Activated B cell treated with CpG ODN at 0.5 μM for 24 hours (primary cell): ENCODE measurements around the gene LDLRAP1. TPM values are rescaled to one million over a fixed set of nuclear protein-coding genes. Genes with fewer than 3 reads are reported as not detected.

Experiments used
- ATAC-seq: fragments of 200-7000 bp; cut with Tn5 transposase; one replicate; pipeline ENCODE4 v1.10.0; 2021; ENCODE audit warnings: low read depth, mild to moderate bottlenecking, moderate library complexity
- CTCF ChIA-PET: fragments of 350-600 bp; sonication (Branson Sonifier 250); formaldehyde crosslinking; loops from one replicate; lab custom pipeline; 2021; ENCODE audit warnings: antibody characterized with exemption; lab: Charles Lee
- POLR2A ChIA-PET: fragments of 350-600 bp; sonication (Branson Sonifier 250); formaldehyde crosslinking; loops from one replicate; lab custom pipeline; 2021; ENCODE audit warnings: antibody characterized with exemption; lab: Charles Lee
- DNase-seq: peaks from one replicate; pipeline ENCODE4 v3.0.0; 2022
- H3K27ac Mint-ChIP-seq: one replicate; pipeline ENCODE4 v1.8.0; 2020; ENCODE audit warnings: mixed read lengths
- H3K27me3 Mint-ChIP-seq: one replicate; pipeline ENCODE4 v1.8.0; 2021; ENCODE audit warnings: mixed read lengths
- H3K36me3 Mint-ChIP-seq: one replicate; pipeline ENCODE4 v1.8.0; 2021; ENCODE audit warnings: low read depth, mixed read lengths
- H3K4me1 Mint-ChIP-seq: one replicate; pipeline ENCODE4 v1.8.0; 2021; ENCODE audit warnings: mixed read lengths
- H3K4me3 Mint-ChIP-seq: one replicate; pipeline ENCODE4 v1.8.0; 2020; ENCODE audit warnings: mild to moderate bottlenecking, mixed read lengths
- H3K9me3 Mint-ChIP-seq: one replicate; pipeline ENCODE4 v1.8.0; 2020; ENCODE audit warnings: mixed read lengths
- intact Hi-C: fragments of 100-400 bp; cut with micrococcal nuclease; formaldehyde crosslinking; loops from one replicate; pipeline ENCODE4 v1.15.1; 2024
- total RNA-seq: library from RNA; stranded (reverse); gene quantifications from 2 replicates; pipeline ENCODE4 v1.2.3, GENCODE V29; 2022
- TF ChIP-seq, protein P1 (sequence below): fragments of 200-600 bp; IDR thresholded peaks from one replicate; pipeline ENCODE4 v1.8.0; 2022; ENCODE audit warnings: antibody characterized with exemption, mild to moderate bottlenecking

Gene LDLRAP1
- total RNA-seq, 1 donor from 2014 or later: 10.8 TPM

DNA sequence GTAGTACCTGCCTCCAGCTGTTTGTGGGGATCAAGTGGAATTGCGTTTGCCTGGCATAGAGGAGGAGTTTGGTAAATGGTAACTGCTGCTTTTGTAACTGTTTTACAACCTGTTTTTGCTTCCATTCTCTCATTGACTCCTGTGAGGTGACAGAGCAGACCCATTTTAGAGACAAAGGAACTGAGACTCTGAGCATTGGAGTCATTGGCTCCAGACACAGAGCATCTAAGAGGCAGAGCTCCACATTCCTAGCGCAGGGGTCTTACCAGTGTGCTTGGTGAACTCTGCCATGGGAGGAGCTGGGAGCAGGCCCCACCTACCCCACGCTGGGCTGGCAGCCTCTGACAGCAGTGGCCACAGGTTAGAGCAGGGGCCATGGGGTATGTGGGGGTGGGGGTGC lies 2.4 kb downstream of the LDLRAP1 start:
- Mint-ChIP-seq H3K4me3 (peak overlapping the region; percentile 25), H3K9me3 (no peaks in the 10 kb centered on the region), H3K4me1 (peaks cover 57% of the 10 kb centered on the region), H3K36me3 (no peaks in the 10 kb centered on the region), H3K27me3 (peaks cover 1% of the 10 kb centered on the region), H3K27ac (no peak overlapping the region)
- no peak for ATAC-seq
- TF ChIP-seq, protein P1, sequence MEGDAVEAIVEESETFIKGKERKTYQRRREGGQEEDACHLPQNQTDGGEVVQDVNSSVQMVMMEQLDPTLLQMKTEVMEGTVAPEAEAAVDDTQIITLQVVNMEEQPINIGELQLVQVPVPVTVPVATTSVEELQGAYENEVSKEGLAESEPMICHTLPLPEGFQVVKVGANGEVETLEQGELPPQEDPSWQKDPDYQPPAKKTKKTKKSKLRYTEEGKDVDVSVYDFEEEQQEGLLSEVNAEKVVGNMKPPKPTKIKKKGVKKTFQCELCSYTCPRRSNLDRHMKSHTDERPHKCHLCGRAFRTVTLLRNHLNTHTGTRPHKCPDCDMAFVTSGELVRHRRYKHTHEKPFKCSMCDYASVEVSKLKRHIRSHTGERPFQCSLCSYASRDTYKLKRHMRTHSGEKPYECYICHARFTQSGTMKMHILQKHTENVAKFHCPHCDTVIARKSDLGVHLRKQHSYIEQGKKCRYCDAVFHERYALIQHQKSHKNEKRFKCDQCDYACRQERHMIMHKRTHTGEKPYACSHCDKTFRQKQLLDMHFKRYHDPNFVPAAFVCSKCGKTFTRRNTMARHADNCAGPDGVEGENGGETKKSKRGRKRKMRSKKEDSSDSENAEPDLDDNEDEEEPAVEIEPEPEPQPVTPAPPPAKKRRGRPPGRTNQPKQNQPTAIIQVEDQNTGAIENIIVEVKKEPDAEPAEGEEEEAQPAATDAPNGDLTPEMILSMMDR: no peak
- ChIA-PET POLR2A (no interaction called here), CTCF (no interaction called here)
- intact Hi-C loops: no loop called here
- DNase-seq: no peak

DNA sequence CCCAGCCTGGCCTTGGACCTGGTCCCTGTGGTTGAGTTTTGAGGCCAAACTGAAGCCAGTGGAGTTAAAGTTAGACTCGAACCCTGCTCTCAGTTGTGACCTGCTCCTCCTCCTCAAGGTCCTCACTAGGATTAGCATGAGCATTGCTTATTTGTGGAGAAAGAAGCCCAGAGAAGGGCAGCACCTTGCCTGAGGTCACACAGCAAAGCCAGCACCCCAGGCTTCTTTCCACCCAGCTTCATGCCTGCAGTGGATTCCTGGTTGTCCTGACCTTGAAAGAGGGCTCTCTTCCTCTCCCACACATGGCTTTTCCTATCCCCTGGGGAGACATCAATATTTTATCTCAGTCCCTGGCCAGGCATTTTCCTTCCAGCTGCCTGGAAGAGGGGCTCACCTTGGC lies 2.8 kb downstream of the LDLRAP1 start:
- no peak for ATAC-seq
- peaks cover 1% of the 10 kb centered on the region for H3K27me3 Mint-ChIP-seq
- CTCF ChIA-PET: no interaction called here
- TF ChIP-seq, protein P1: no peak
- no peaks in the 10 kb centered on the region for H3K36me3 Mint-ChIP-seq
- no peaks in the 10 kb centered on the region for H3K9me3 Mint-ChIP-seq
- DNase-seq: no peak
- peaks cover 62% of the 10 kb centered on the region for H3K4me1 Mint-ChIP-seq
- intact Hi-C loops: no loop called here
- no peak overlapping the region for H3K4me3 Mint-ChIP-seq
- H3K27ac Mint-ChIP-seq: no peak overlapping the region
- POLR2A ChIA-PET: no interaction called here

DNA sequence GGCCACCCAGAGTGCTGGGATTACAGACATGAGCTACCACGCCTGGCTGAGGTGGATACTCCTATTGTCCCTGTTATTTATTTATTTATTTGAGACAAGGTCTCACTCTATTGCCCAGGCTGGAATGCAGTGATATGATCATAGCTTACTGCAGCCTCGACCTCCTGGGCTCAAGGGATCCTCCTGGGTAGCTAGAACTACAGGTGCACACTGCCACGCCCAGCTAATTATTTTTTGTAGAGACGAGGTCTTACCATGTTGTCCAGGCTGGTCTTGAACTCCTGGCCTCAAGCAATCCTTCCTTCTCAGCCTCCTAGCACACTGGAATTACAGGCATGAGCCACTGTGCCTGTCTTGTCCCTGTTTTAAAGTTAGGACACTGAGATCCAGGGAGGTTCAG lies 5.2 kb downstream of the LDLRAP1 start:
- Mint-ChIP-seq H3K27ac (peak overlapping the region; percentile 92), H3K9me3 (no peaks in the 10 kb centered on the region), H3K4me1 (peaks cover 63% of the 10 kb centered on the region), H3K4me3 (no peak overlapping the region), H3K36me3 (no peaks in the 10 kb centered on the region), H3K27me3 (no peaks in the 10 kb centered on the region)
- intact Hi-C loops: loop anchor here (2.0 kb wide), 1 partner anchor 66 kb away; no protein-coding TSS in a partner anchor
- no peak for DNase-seq
- TF ChIP-seq, protein P1: no peak
- POLR2A ChIA-PET: interaction anchor here (0.7 to 1.3 kb wide), 3 partner anchors 70 to 271 kb away, joined by 3 to 5 read pairs (median 3); partner anchors contain the start of genes MACO1 and MTFR1L
- ATAC-seq: no peak
- CTCF ChIA-PET: interaction anchor here (1.3 kb wide), 1 partner anchor 25 kb away, joined by 3 read pairs; no protein-coding TSS in a partner anchor

DNA sequence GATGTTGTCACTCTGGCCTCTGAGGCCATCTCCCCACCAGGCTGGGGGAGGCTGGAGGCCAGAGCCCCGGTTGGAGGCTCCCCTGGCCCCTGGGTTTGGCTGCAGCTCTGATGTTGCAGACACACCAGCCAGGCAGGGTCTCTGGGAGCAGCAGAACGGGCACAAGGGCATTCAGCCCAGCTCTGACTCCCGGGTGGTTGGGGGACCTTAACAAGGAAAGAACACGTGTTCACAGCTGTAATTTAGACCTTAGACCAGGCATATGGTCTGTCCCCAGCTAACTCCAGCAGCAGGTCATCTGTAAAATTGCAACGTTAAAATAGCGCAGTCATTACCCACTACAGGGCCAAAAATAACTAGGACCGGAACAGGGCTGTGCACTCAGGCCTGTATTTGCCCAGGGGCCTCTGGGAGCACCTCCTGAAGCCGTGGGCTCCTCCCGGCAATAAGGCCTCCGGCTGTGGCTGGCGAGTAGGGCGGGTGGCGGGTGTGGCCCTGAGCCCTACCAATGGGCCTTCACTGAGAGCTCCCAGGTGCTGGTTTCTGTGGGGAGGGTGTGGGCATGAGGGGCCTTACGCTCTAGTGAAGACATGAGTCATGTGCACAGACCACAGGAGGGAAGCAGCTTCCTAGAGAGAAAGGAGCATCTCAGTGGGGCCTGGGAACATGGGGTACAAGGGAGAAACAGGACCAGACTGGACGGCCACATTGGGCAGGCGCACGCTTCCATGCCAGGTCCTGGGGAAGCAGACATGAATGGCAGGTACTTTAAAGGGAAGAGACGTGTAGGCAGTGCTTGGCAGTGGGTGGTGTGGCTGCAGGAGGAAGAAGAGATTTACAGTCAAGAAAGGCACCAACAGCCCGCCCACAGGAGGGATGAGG lies 6.1 kb downstream of the LDLRAP1 start:
- peaks cover 1% of the 10 kb centered on the region for H3K36me3 Mint-ChIP-seq
- H3K27me3 Mint-ChIP-seq: no peaks in the 10 kb centered on the region
- intact Hi-C loops: loop anchor here (1.0 to 2.0 kb wide), 3 partner anchors 13 to 65 kb away; no protein-coding TSS in a partner anchor
- DNase-seq: peak; percentile 68
- peak overlapping the region; percentile 92 for H3K27ac Mint-ChIP-seq
- peak; percentile 99 for ATAC-seq
- ChIA-PET CTCF (interaction anchor here (0.6 to 1.3 kb wide), 4 partner anchors 15 to 29 kb away, joined by 3 to 5 read pairs (median 3); no protein-coding TSS in a partner anchor), POLR2A (interaction anchor here (0.6 to 1.7 kb wide), 8 partner anchors 10 to 1858 kb away, joined by 3 to 7 read pairs (median 3); partner anchors contain the start of genes MACO1, MTFR1L and SELENON)
- TF ChIP-seq, protein P1: no peak
- peak overlapping the region; percentile 78 for H3K4me3 Mint-ChIP-seq
- H3K4me1 Mint-ChIP-seq: peaks cover 64% of the 10 kb centered on the region
- H3K9me3 Mint-ChIP-seq: no peaks in the 10 kb centered on the region

DNA sequence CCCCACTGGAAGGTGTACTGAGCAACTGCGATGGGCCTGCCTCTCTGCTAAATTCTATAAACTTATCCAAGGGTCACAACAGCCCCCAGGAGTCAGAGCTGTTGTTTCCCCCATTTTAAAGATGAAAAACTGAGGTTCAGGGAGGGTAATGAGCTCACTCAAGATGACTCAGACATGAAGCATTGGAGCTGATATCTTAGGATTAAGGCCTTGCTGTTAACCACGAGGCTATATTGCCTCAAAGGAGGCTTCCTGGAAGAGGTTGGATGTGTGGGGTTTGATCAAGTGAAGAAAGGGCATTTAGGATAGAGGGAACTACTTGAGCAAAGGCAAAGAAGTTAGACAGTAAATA lies 6.7 kb downstream of the LDLRAP1 start:
- no peaks in the 10 kb centered on the region for H3K9me3 Mint-ChIP-seq
- intact Hi-C loops: loop anchor here (1.0 kb wide), 1 partner anchor 27 kb away; no protein-coding TSS in a partner anchor
- CTCF ChIA-PET: interaction anchor here (0.8 to 1.3 kb wide), 4 partner anchors 22 to 260 kb away, joined by 3 to 5 read pairs (median 4); no protein-coding TSS in a partner anchor
- no peaks in the 10 kb centered on the region for H3K27me3 Mint-ChIP-seq
- peak overlapping the region; percentile 92 for H3K27ac Mint-ChIP-seq
- ATAC-seq: no peak
- peaks cover 59% of the 10 kb centered on the region for H3K4me1 Mint-ChIP-seq
- peaks cover 1% of the 10 kb centered on the region for H3K36me3 Mint-ChIP-seq
- POLR2A ChIA-PET: interaction anchor here (0.6 to 1.7 kb wide), 5 partner anchors 10 to 1859 kb away, joined by 3 to 7 read pairs (median 3); partner anchors contain the start of gene SELENON
- peak overlapping the region; percentile 78 for H3K4me3 Mint-ChIP-seq
- no peak for DNase-seq
- TF ChIP-seq, protein P1: no peak
